Glomerular endothelial cell (primary cell): Measurements from ENCODE around the gene SLC25A10. TPM values are rescaled to one million over a fixed set of nuclear protein-coding genes. Genes with fewer than 3 reads are reported as not detected.
"Not testable (repeated sequence)": the region's sequence is repeated elsewhere in the genome, so short reads cannot be mapped to it uniquely, and the experiment has no call there.

Experiments
- DNase-seq: peaks from one replicate; pipeline ENCODE4 v3.0.0-alpha.2; 2011; ENCODE audit warnings: low read depth, low spot score; ENCODE audit errors: extremely low read depth
- total RNA-seq: library from RNA; depleted of rRNA; stranded (reverse); fragments of >200 nt; gene quantifications from 2 replicates; pipeline ENCODE4 v1.2.3, GENCODE V29; 2015

The SLC25A10 gene
- total RNA-seq, 1 donor from 2014 or later: 13.2 TPM

DNA sequence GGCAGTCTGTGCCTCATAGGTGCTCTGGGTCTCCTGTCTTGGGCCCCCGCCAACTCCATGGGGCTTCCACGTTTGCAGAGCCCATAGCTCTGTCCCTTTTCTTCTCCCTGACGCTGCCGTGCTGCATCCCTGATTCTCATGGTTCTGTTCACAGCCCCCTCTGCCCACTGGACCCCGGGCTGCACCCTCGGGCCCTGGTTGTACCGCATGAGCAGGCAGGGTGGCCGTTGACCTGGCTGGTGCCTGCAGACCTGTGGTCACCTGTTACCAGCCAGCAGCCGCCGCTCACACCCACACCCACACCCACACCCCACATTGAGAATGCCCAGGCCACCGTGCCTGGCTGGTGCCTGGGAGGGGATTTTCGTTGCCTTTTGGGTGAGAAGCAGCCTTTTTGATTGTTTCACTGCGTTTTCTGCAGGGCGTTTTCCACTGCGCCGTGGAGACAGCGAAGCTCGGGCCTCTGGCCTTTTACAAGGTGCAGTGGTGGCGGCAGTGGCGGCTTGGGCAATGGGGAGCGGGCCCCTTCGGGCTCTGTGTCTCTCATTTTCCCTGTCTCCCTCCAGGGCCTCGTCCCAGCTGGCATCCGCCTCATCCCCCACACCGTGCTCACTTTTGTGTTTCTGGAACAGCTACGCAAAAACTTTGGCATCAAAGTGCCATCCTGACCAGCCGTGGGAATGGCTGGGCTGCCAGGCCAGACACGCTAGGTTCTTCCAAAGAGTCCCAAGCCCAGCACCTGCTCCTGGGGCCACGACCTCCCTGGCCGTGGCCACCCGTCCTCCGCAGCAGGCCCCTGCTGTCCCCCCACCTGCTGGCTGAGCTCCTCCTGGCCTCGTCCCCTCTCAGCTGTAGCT, 7.6 kb downstream of the SLC25A10 start:
- DNase-seq: no peak

DNA sequence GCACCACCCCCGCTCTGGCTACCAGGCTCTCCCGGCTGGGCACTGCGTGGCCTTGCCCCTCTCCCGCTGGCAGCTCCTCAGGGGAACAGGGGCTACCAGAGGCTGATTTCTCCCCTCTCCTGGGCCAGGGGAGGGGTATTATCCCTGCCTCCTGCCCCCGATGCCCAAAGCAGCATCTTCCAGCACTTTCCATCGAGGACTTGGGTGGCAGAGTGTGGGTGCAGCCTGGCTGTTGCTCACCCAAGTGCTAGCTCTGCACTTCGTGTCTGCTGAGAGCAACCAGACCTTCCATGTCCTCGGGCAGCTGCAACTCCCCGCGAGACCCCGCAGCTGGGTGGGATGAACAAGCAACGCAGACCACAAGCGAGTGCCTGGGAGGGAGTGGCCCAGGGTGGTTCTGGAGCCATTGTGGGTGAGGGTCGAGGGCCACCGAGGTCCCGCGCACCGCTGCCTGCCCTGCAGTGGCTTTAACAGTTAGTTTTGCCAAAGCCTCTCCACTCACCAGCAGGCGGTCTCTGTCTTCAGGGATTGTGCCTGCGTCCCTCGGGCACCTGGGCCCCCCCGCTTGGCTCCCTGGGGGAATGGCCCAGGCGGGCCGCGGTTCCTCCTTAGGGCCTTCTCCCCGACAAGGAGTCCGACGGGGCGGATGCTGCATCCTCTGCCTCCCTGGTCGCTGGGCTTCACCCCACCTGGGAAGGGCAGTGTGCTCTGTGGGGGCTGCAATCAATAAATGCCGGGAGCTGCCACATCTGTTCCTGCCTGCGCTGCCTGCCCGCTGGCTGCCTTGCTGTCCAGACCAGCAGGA, 8.4 kb downstream of the SLC25A10 start:
- no peak for DNase-seq

DNA sequence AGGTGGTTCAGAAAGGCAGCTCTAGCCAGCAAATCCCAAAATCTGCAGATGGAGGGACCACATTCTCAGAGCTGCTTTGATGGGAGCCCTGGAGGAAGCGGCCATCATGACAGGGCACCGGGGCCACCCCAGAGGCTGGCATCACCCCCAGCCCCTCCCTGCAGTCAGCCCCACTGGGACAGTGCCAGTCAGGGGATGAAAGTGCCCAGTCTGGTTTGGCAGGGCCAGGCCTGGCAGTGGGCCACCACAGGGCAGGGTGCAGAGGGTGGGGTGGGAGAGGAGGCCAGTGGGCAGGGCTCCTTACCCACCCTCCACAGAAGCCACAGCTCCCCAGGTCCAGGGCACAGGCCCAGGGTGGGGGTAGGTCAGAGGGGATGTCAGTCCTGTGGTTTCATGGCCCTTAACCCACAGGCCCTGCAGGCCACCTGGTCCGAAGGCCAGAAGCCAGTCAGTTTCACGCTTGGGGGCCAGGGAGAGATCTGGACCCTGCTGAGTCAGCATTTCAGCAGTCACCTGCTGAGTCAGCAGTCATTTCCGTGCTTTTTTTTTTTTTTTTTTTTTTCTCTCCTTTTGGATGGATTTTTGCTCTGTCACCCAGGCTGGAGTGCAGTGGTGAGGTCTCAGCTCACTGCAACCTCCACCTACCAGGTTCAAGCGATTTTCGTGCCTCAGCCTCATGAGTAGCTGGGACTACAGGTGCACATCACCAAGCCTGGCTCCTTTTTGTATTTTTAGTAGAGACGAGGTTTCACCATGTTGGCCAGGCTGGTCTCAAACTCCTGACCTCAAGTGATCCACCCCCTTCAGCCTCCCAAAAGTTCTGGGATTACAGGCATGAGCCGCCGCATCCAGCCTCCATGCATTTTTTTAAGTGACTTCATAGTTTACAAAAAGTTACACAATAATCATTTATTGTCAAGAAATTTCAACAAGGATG, 10.4 kb downstream of the SLC25A10 start:
- DNase-seq: no peak

DNA sequence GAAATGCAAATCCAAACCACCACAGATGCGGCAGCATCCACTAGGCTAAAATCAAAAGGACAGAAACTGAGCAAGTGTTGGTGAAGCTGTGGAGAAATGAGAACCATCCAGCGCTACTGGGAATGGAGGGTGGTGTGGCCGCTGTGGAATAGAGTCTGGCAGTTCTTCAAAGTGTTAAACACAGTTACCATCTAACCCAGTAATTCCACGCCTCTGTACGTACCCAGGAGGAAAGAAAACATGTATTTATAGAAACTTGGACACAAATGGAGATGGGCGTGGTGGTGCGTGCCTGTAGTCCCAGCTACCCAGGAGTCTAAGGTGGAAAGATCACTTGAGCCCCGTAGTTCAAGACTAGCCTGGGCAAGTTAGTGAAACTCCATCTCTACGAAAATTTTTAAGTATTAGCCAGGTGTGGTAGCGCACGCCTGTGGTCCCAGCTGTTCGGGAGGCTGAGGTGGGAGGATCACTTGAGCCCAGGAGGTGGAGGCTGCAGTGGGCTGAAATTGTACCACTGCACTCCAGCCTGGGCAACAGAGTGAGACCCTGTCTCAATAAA, 11.6 kb downstream of the SLC25A10 start:
- no peak for DNase-seq

DNA sequence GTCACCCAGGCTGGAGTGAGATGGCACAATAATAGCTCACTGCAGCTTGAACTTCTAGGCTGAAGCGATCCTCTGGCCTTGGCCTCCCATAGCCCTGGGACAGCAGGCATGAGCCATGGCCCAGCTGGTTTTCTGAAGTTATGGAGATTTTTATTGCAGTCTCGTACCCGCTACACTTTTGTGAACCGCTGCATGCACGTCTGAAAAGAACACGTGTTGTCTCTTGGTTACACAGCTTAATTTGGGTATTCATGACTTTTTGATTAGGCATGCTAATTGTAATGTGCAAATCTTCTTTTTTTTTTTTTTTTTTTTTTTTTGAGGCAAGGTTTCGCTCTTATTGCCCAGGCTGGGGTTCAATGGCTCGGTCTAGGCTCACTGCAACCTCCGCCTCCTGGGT, 13.4 kb downstream of the SLC25A10 start:
- DNase-seq: no peak

DNA sequence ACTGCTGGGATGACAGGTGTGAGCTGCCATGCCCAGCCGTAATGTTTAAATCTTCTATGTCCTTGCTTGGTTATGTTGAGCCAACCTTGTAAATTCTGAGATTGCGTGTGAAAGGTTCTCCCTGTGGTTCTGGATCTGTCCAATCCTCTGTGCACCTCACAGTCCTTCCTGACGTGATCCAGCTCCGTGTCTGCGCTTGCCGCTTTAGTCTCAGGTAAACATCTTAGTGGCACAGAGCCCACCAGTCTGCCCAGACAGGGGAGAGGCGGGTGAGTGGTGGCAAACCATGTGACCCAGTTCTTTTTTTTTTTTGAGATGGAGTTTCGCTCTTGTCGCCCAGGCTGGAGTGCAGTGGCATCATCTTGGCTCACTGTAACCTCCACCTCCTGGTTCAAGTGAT, 13.9 kb downstream of the SLC25A10 start:
- DNase-seq: no peak

DNA sequence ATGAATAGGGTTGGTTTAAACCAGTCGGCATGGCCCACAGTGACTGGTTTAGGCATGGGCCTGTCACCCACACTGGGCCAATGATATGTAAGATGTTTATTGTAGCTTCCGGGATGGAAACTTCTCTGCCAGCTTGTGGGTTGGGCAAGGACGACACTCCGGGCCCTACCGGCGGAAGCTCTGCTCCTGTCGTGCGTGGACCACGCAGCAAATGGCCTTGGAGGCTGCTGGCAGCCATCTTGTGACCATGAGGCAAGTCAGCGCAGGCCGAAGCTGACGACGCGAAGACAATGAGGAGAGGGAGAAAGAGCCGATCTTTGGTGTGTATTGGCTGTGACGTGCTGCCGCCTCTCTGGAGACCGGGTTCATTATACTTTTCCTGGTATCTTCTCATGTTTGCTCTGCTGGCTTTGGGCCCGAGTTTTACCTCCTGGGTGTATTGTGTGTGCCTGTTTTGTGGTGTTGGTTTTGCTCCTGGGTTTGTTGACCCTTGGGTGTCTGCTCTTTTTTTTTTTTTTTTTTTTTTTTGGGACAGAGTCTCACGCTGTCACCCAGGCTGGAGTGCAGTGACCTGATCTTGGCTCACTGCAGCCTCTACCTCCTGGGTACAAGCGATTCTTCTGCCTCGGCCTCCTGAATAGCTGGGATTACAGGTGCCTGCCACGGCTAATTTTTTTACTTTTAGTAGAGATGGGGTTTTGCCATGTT, 15.4 kb downstream of the SLC25A10 start:
- no peak for DNase-seq

DNA sequence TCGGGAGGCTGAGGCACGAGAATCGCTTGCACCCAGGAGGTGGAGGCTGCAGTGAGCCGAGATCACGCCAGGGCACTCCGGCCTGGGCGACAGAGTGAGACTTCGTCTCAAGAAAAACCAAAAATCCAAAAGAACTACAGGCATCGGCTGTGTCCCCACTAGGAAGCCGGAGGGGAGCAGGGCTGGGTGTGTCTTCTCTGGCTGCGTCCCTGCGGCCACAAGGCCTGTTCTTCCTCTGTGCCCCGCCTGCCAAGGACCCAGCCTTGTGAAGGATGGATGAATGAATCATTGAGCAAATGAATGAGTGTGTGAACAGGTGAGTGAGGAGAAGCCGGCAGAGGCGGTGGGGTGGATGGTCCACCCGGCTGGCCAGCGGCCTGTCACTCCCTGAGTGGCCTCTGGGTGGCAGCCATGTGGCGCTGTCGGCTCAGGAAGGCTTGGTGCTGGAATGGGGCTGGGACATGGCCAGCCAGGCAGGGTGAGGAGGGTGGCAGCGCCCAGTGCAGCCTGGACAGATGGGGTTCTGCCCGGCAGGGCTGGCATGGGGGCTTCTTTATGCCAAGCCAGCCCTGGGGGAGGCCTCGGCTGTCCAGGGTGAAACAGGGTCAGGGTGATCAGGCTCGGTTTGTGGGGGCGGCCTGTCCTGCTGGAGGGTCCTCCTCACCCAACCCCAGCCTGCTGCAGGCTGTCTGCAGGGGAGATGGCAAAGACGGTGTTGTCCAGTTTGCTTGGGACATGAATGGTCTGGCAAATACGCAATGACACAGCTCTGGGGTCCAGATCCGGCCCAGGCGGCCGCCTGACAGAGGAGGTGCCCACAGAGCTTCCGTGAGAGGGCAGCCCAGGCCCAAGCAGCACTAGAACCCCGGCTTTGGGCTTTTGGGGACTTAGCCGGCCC, 21.7 kb downstream of the SLC25A10 start:
- no peak for DNase-seq

DNA sequence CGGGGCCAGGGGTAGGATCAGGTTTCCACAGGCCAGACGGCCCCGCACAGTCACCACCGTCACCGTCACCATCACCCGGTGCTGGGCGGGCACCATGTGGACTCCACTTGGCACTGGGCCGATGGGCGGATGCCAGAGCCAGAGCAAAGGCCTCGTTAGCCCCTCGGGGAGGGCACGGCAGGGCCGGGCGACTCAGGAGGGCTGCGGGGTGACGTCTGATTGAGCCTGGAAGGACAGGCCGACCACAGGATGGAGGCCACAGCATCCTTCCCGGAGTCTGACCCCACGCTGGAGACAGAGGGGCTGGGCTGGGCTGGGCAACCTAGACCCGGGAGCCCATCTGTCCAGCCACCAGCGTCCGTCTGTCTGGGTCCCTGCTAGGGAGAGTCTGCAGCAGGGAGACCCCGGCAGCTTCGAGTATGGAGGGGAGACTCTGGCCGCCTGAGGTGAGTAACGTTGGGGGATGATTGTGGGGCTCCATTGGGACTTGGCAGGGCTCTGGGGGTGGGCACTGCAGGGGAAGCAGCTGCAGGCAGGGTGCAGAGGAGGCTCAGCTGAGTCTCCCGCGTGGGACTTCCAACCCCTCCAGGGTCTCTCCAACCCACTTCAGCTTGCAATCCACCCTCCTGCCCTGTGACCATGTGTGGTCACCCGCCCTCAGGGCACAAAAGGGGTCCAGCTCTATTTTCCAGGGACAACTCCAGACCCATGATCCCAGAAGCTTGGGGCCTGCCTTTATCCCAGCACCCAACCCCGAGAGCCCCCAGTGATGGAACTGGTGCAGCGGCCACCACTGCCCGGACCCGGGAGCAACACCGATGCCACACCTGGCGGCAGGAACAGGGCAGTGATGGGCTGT, 22.6 kb downstream of the SLC25A10 start:
- no peak for DNase-seq

DNA sequence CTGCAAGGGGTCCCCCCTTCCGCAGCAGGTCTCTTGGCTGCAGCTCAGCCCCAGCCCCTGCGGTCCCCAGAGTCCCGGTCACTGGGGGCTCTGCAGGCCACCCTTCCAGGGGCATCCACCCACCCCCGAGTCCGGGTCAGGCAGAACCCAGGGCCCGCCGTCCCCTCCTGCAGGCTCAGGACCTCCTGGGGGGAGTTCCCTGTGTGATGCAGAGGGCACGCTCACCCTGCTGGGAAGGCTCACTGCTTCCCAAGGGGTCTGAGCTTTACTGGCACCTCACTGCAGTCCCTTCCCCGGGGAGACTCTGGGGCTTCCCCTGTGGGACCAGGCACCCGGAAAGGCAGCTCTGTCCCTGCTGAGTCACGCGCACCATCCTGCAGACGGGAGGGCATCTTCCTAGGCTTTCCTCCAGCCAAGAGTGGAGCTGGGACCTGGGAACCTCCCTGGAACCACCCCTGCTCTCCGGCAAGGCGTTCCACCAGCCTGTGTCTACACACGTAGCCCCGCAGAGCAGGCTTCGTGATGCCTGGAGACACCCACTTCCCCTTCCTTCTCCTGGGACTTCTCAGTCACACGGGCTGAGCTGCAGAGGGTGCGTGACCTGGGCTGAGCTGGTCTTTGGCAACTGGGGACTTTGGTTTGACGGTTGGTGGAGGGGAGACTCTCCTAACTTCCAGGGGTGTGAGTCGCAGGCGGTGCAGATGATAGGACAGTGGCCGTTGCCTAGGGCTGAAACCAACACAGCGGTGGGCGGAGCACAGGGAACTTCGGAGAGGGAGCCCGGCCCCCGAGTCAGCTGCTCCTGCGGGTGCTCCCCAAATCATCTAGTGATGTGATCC, 23.4 kb downstream of the SLC25A10 start:
- DNase-seq: no peak

DNA sequence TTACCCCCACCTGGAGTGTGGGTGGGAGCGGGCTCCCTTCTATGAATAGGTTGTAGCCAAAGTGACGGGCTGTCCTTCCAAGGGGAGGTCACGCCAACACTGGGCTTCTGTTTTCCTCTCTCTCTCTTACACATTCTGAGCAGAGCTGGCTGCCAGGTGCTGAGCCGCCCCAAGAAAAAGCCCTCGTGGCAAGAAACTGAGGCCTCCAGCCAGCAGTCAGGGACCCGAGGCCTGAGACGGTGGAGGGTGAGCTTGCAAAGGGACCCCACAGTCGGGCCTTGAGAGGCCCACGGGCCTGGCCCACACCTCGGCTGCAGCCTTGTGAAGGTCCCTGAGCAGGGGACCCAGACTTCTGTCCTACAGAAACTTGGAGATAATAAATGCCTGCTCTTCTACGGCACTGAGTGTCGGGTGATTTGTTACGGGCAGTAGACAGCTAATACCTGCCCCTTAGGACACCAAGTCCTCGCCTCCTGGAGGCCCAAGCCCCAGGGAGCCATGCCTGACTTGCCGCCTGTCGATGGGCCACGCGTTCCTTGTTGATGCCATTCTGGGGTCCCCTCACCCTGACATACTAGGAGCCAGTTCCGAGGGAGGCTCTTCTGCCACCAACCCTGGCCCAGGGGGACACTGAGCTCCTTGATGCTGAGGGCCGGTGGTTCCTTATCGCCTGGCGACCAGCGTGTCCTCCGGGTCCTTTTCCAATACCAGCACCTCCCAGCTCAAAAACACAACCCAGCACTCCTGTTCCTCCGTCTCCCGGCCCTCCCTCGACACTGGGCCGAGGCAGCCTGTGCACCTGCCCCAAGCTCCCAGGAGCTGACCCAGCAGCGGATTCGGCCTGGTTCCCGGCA, 26.1 kb downstream of the SLC25A10 start:
- DNase-seq: no peak

DNA sequence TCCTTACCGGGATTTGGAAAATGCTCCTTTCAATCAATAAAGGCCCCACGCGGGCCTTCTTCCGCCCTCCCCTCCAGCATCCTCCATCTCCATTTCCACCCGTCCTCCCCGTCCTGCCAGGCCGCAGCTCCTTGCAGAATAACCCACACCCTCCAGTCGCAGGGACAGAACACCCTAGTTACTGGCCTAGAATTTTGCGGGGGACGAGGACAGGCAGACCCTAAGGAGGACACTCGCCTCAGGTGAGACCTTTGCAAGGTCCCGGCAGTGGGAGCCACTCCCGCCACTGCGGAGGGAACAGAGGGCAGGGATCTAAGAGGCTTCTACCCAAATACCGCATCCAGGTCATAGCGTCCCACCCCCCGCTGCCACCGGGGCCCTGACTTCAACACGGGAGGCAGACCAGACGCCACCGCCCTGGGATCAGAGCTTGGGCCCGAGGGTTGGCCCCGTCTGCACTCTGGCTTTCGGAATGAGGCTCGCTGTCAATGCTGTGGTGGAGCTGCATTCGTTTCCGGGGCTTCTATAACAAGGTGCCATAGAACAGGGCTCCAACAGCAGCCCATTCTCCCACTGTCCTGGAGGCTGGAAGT, 26.8 kb downstream of the SLC25A10 start:
- no peak for DNase-seq

DNA sequence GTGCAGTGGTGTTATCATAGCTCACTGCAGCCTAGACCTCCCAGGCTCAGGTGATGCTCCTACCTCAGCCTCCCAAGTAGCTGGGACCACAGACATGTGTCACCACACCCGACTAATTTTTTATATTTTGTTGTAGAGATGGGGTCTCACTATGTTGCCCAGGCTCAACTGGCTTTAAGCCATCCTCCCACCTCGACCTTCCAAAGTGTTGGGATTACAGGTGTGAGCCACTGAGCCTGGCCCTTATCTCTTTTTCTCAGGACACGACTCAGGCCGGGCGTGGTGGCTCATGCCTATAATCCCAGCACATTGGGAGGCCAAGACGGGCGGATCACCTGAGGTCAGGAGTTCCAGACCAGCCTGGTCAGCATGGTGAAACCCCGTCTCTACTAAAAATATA, 27.5 kb downstream of the SLC25A10 start:
- not testable (repeated sequence) for DNase-seq

DNA sequence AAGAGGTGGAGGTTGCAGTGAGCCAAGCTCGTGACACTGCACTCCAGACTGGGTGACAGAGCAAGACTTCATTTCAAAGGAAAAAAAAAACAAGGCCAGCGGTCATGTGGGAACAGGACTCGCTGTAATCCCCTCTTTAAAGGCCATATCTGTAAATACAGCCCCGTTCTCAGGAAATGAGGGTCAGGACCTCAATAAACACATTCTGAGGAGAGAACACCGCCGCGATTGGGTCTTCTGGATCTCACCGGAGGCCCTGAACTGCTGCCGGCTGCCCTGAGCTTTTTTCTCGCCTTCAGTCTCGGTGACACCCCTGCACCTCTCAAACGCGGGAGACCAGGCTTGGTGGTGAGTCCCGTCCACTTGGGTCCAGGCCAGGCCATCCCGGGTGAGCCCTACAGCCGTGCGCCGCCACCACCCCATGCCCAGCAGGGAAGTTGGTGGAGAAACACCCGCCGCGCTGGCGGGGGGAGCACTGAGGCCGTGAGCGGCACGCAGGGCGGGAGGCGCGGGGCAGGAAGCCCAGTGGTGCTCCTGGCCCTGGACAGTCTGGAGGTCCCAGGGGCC, 28.4 kb downstream of the SLC25A10 start:
- no peak for DNase-seq

DNA sequence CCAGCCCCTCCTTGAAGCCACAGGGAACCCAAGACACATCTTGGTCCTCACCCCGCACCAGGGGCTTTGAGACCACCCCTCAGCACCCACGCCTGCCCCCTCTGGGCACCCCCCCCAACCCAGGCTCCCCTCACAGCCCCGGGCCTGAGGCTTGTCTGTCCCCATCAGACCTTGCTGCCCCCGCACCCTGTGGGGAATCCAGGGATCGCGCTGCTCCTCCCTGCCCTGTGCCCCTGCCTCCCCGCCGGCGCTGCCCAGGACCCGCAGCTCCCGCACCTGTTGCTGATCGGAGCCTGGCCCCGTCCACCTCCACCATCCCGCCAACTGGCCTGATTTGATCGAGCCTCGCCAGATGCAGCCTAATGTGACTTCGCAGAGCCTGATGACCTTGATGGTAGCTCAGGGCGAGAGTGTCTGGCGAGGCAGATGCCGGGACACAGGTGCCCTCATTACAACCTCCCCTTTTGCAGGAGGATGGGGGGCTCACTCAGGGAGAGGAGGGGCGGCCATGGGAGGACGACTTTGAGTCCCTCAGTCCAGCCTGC, 29.0 kb downstream of the SLC25A10 start:
- DNase-seq: no peak
